GM19463 (cell line): ENCODE results near the gene ERLEC1.
"Not testable (repeated sequence)": the region's sequence is repeated elsewhere in the genome, so short reads cannot be mapped to it uniquely, and the experiment has no call there.

Experiments
- ATAC-seq: cut with Tn5 transposase; IDR thresholded peaks from one replicate; pipeline ENCODE4 v1.9.1; 2021; ENCODE audit warnings: mild to moderate bottlenecking, moderate library complexity; ENCODE audit not compliant: unreplicated experiment

Gene ERLEC1

GRCh38 chr2:53827398-53828175, 40.7 kb downstream of the ERLEC1 start:
- ATAC-seq = no peak

- no peak for ATAC-seq
Measured at GRCh38 chr2:53828331-53828730, 41.5 kb downstream of the ERLEC1 start.

GRCh38 chr2:53829273-53829979, 42.6 kb downstream of the ERLEC1 start:
- ATAC-seq = no peak

GRCh38 chr2:53829980-53830290, 43.1 kb downstream of the ERLEC1 start:
- ATAC-seq = not testable (repeated sequence)

GRCh38 chr2:53840580-53840979, 53.7 kb downstream of the ERLEC1 start:
- ATAC-seq = no peak

GRCh38 chr2:53841651-53842050, 54.8 kb downstream of the ERLEC1 start:
- not testable (repeated sequence) for ATAC-seq

GRCh38 chr2:53842891-53843290, 56.0 kb downstream of the ERLEC1 start:
- no peak for ATAC-seq

- ATAC-seq = no peak
Measured at GRCh38 chr2:53843595-53843994, 56.8 kb downstream of the ERLEC1 start.

GRCh38 chr2:53848062-53848461, 61.2 kb downstream of the ERLEC1 start:
- ATAC-seq = no peak

- not testable (repeated sequence) for ATAC-seq
Measured at GRCh38 chr2:53851052-53851757, 64.4 kb downstream of the ERLEC1 start.

GRCh38 chr2:53852532-53852931, 65.7 kb downstream of the ERLEC1 start:
- ATAC-seq = no peak

- no peak for ATAC-seq
Measured at GRCh38 chr2:53854678-53855077, 67.8 kb downstream of the ERLEC1 start.

- no peak for ATAC-seq
Measured at GRCh38 chr2:53856272-53856671, 69.4 kb downstream of the ERLEC1 start.

GRCh38 chr2:53859206-53860181, 72.7 kb downstream of the ERLEC1 start, which contains the start of gene GPR75:
TSS of gene GPR75 (minus strand) at chr2:53859967. CDS start at chr2:53854756, 5,211 bp downstream.
- ATAC-seq = no peak

GRCh38 chr2:53861824-53862223, 75.0 kb downstream of the ERLEC1 start:
- ATAC-seq = no peak

- ATAC-seq = no peak
Measured at GRCh38 chr2:53863538-53864227, 76.8 kb downstream of the ERLEC1 start.

- ATAC-seq = no peak
Measured at GRCh38 chr2:53865264-53865663, 78.4 kb downstream of the ERLEC1 start.

- ATAC-seq = no peak
Measured at GRCh38 chr2:53865962-53866361, 79.1 kb downstream of the ERLEC1 start.

- ATAC-seq = no peak
Measured at GRCh38 chr2:53867169-53867568, 80.3 kb downstream of the ERLEC1 start.

- ATAC-seq = no peak
Measured at GRCh38 chr2:53867773-53868172, 80.9 kb downstream of the ERLEC1 start.
